GM12878 (cell line): ENCODE measurements around the gene NTM. TPM values are rescaled to one million over a fixed set of nuclear protein-coding genes. Genes with fewer than 3 reads are reported as not detected.

Experiments used
- ATAC-seq: fragments of 200-7000 bp; cut with Tn5 transposase; 3 replicates; pipeline ENCODE4 v1.9.1; 2020; ENCODE audit warnings: mild to moderate bottlenecking, moderate library complexity
- BruUV-seq: library from RNA; stranded (reverse); fragments of 400-500 nt; replicated peaks from 2 replicates; lab custom pipeline; 2021; lab: Mats Ljungman, UMichigan
- CTCF ChIA-PET: fragments of 300-600 bp; sonication (Branson Sonifier 250); formaldehyde crosslinking; extraction: SDS; loops from one replicate; lab custom pipeline; 2021; ENCODE audit warnings: inconsistent platforms; lab: Yijun Ruan, JAX
- POLR2A ChIA-PET: fragments of 350-600 bp; formaldehyde crosslinking; extraction: SDS; loops from one replicate; lab custom pipeline; 2021; ENCODE audit warnings: inconsistent platforms; lab: Charles Lee
- RAD21 ChIA-PET: fragments of 300-600 bp; sonication (Branson Sonifier 250); formaldehyde crosslinking; loops from one replicate; lab custom pipeline; 2023; ENCODE audit warnings: antibody characterized with exemption; ENCODE audit not compliant: unreplicated experiment; lab: Charles Lee
- SMC1A ChIA-PET: fragments of 300-600 bp; sonication (Branson Sonifier 250); formaldehyde crosslinking; loops from one replicate; lab custom pipeline; 2023; ENCODE audit not compliant: unreplicated experiment, uncharacterized antibody; lab: Charles Lee
- DNase-seq: peaks from one replicate; pipeline ENCODE4 v3.0.0-alpha.2; 2011; ENCODE audit warnings: low read depth, low spot score
- FAIRE-seq: peaks from 3 replicates; lab custom pipeline; 2011; peaks lifted over from hg19 to GRCh38; lab: Jason Lieb, UNC
- H2AFZ ChIP-seq: 2 replicates; pipeline ENCODE4 v1.6.0; 2011; ENCODE audit warnings: low read depth, low read length, control low read depth; ENCODE audit not compliant: control insufficient read depth
- H3K27ac ChIP-seq: 2 replicates; pipeline ENCODE4 v1.5.1; 2011; ENCODE audit warnings: control low read depth; ENCODE audit not compliant: control insufficient read depth, insufficient read depth
- H3K27me3 ChIP-seq, 2 experiments: replicated peaks in 1 of 2; 2 replicates each; pipeline versions ENCODE4 v1.6.0 to v1.6.1; 2011; ENCODE audit warnings: low read length in 1 of 2; ENCODE audit not compliant: control insufficient read depth in 2 of 2, insufficient read depth in 2 of 2
- H3K36me3 ChIP-seq, 2 experiments: 2 replicates each; pipeline ENCODE4 v1.5.1; 2011; ENCODE audit warnings: low read length in 1 of 2; ENCODE audit not compliant: control insufficient read depth in 2 of 2, insufficient read depth in 2 of 2
- H3K4me1 ChIP-seq: 2 replicates; pipeline ENCODE4 v1.6.1; 2011; ENCODE audit warnings: mild to moderate bottlenecking, low read length, moderate library complexity, mixed read lengths; ENCODE audit not compliant: control insufficient read depth, insufficient read depth
- H3K4me2 ChIP-seq: 2 replicates; pipeline ENCODE4 v1.6.0; 2011; ENCODE audit warnings: control low read depth; ENCODE audit not compliant: control insufficient read depth, insufficient read depth
- H3K4me3 ChIP-seq: fragments of 200-600 bp; sonication (generic); 2 replicates; pipeline ENCODE4 v1.5.1; 2016
- H3K79me2 ChIP-seq: 2 replicates; pipeline ENCODE4 v1.6.0; 2011; ENCODE audit warnings: low read length; ENCODE audit not compliant: control insufficient read depth, insufficient read depth
- H3K9ac ChIP-seq: 2 replicates; pipeline ENCODE4 v1.8.0; 2011; ENCODE audit warnings: low read length, control low read depth, mixed read lengths; ENCODE audit not compliant: control insufficient read depth, insufficient read depth
- H3K9me3 ChIP-seq: replicated peaks from 3 replicates; pipeline ENCODE4 v1.5.1; 2011; ENCODE audit warnings: mild to moderate bottlenecking, low read length; ENCODE audit not compliant: control insufficient read depth, insufficient read depth
- H4K20me1 ChIP-seq: 2 replicates; pipeline ENCODE4 v1.6.0; 2011; ENCODE audit not compliant: control insufficient read depth, insufficient read depth
- BACH1 ChIP-seq: fragments of 450-650 bp; IDR thresholded peaks from 2 replicates; pipeline ENCODE4 v1.6.1; 2017; ENCODE audit warnings: mild to moderate bottlenecking, borderline replicate concordance
- CBFB ChIP-seq: IDR thresholded peaks from 2 replicates; pipeline ENCODE4 v1.6.1; 2016; ENCODE audit warnings: antibody characterized with exemption, low read depth
- NFYA ChIP-seq: IDR thresholded peaks from 2 replicates; pipeline ENCODE4 v1.6.1; 2011; ENCODE audit warnings: low read depth, mild to moderate bottlenecking, low read length, improper control_type of control experiment, borderline replicate concordance
- PAX5 ChIP-seq: IDR thresholded peaks from 2 replicates; pipeline ENCODE4 v1.6.1; 2011; ENCODE audit warnings: low read depth, low read length, borderline replicate concordance
- SMAD5 ChIP-seq: IDR thresholded peaks from 2 replicates; pipeline ENCODE4 v1.6.1; 2016; ENCODE audit warnings: antibody characterized with exemption, low read depth
- SPI1 ChIP-seq: IDR thresholded peaks from 2 replicates; pipeline ENCODE4 v1.6.1; 2011; ENCODE audit warnings: low read depth, mild to moderate bottlenecking, low read length, moderate library complexity, borderline replicate concordance; ENCODE audit not compliant: insufficient read depth
- TCF12 ChIP-seq: IDR thresholded peaks from 2 replicates; pipeline ENCODE4 v1.6.1; 2011; ENCODE audit warnings: low read depth, mild to moderate bottlenecking, low read length
- TCF3 ChIP-seq: IDR thresholded peaks from 2 replicates; pipeline ENCODE4 v1.6.1; 2012; ENCODE audit warnings: low read depth, mild to moderate bottlenecking, low read length, borderline replicate concordance; ENCODE audit not compliant: insufficient read depth
- WGBS: methylation state at CpG from one replicate; pipeline ENCODE4 v1.1.6; 2016; ENCODE audit warnings: low lambda C conversion rate; ENCODE audit not compliant: insufficient replicate concordance, insufficient coverage; ENCODE audit errors: missing lambda C conversion rate; 5-methylcytosine and 5-hydroxymethylcytosine counted together
- in situ Hi-C: fragments of 300-500 bp; cut with MboI; formaldehyde crosslinking; loops from 9 replicates; pipeline ENCODE4 v1.14.3; 2018; ENCODE audit warnings: mixed read lengths
- intact Hi-C: fragments of 100-400 bp; cut with micrococcal nuclease; formaldehyde crosslinking; loops from one replicate; pipeline ENCODE4 v1.14.2; 2022; ENCODE audit not compliant: unreplicated experiment
- polyA plus RNA-seq, 11 experiments: library from polyadenylated mRNA; depleted of rRNA in 4 of 11; unstranded in 6 of 11; stranded (reverse) in 5 of 11; fragments of >200 nt; fragmentation: Nextera tagmentation in 4 of 11; fragmentation: Illumina TruSeq in 1 of 11; extraction: Ambion mirVana in 4 of 11; extraction: Trizol in 1 of 11; gene quantifications; 1 replicate in 1 of 11; 2 replicates in 10 of 11; pipeline versions ENCODE4 v1.2.1 to v1.2.3, GENCODE V29; 2011 to 2016; ENCODE audit warnings: inconsistent platforms in 2 of 11, missing spikeins in 2 of 11, low read depth in 1 of 11
- total RNA-seq, 4 experiments: library from RNA; depleted of rRNA in 3 of 4; stranded (reverse); fragments of >200 nt in 3 of 4; fragmentation: Illumina TruSeq in 1 of 4; extraction: Trizol in 1 of 4; gene quantifications; 2 replicates each; pipeline versions ENCODE4 v1.2.1 to v1.2.3, GENCODE V29; 2013 to 2021
- TF ChIP-seq, protein P1 (sequence below): IDR thresholded peaks from 2 replicates; pipeline ENCODE4 v1.6.1; 2012; ENCODE audit warnings: mild to moderate bottlenecking, low read depth, low read length
- TF ChIP-seq, protein P2 (sequence below): fragments of 450-650 bp; IDR thresholded peaks from 2 replicates; pipeline ENCODE4 v1.6.1; 2017; ENCODE audit warnings: mild to moderate bottlenecking, low read depth, inconsistent platforms; ENCODE audit not compliant: poor library complexity, severe bottlenecking

NTM gene
- total and polyA plus RNA-seq, 10 of the 15 experiments (the other 5 are each of a cell fraction or from before 2014, with no cell fraction given): not detected

DNA sequence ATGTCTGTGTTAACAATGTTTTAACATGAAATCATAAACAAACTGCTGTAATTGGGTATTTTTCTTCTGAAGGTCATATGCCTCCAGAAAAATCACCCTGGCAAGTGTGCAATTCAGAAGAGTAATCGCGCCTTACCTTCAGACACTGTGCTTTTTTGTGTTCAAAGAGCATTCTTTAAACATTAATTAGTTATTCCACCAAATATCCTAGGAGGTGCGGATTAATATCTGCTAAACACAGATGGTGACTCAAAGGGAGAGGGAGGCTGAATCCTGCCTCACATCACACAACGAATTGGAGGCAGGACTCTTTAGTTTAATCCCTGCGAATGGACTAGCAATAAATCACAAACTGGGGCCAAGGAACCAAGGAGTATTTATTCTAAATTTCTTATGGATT is 213.0 kb downstream of the NTM start:
- no peaks in the 10 kb centered on the region for H4K20me1 ChIP-seq
- H3K4me1 ChIP-seq: no peaks in the 10 kb centered on the region
- H3K4me2 ChIP-seq: no peak overlapping the region
- no peaks in the 10 kb centered on the region for H3K36me3 ChIP-seq
- intact Hi-C loops: no loop called here
- 54% methylated on average over 5 of the region's 5 CpGs for WGBS
- no peak for ATAC-seq
- ChIA-PET POLR2A (no interaction called here), RAD21 (no interaction called here), SMC1A (no interaction called here), CTCF (interaction anchor here (1.0 to 4.2 kb wide), 2 partner anchors 88 to 92 kb away, joined by 3 to 23 read pairs; no protein-coding TSS in a partner anchor)
- H3K4me3 ChIP-seq: no peak overlapping the region
- BruUV-seq: no TSS peak
- no peaks in the 10 kb centered on the region for H3K9me3 ChIP-seq
- in situ Hi-C loops: loop anchor here (5.0 kb wide), 1 partner anchor 84 kb away; no protein-coding TSS in a partner anchor
- H3K27ac ChIP-seq: no peak overlapping the region
- no peak for DNase-seq
- H3K79me2 ChIP-seq: no peaks in the 10 kb centered on the region
- no peak overlapping the region for H2AFZ ChIP-seq
- FAIRE-seq: no peak
- TF ChIP-seq SMAD5: no peak
- H3K27me3 ChIP-seq: peaks cover 4 to 7% of the 10 kb centered on the region in 2 experiments; a peak in 3 of 4 replicates
- no peak overlapping the region for H3K9ac ChIP-seq

DNA sequence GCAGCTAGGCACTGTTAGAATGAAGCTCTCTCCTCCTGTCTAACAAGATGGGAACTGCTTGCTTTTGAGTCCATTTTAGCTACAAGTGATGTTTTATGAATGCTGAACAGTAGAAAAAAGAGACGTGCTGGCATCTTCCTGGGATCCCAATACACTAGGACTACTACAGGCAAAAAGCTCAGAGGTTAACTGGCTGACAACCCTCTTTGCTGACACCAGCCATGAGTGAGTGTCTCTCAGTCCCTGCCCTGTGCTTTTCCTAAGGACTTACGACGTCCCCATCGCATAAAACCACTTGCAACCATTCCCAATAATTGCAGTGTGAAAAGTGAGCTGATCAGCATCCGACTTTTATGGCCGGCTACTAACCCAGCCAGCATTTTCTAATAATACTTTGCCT is 213.5 kb downstream of the NTM start:
- H3K79me2 ChIP-seq: no peaks in the 10 kb centered on the region
- ATAC-seq (no peak), DNase-seq (no peak), FAIRE-seq (no peak)
- in situ Hi-C loops (loop anchor here (5.0 kb wide), 1 partner anchor 83 kb away; no protein-coding TSS in a partner anchor), intact Hi-C loops (no loop called here)
- SMC1A ChIA-PET: no interaction called here
- no peaks in the 10 kb centered on the region for H3K36me3 ChIP-seq
- CTCF ChIA-PET: interaction anchor here (1.0 to 4.2 kb wide), 2 partner anchors 88 to 91 kb away, joined by 3 to 23 read pairs; no protein-coding TSS in a partner anchor
- H2AFZ ChIP-seq: no peak overlapping the region
- RAD21 ChIA-PET: no interaction called here
- no peak overlapping the region for H3K27ac ChIP-seq
- H3K9ac ChIP-seq: no peak overlapping the region
- peaks cover 4% of the 10 kb centered on the region in 2 experiments; a peak in 3 of 4 replicates for H3K27me3 ChIP-seq
- H3K4me3 ChIP-seq: no peak overlapping the region
- WGBS: 24% methylated on average over 6 of the region's 6 CpGs
- no peak overlapping the region for H3K4me2 ChIP-seq
- POLR2A ChIA-PET: no interaction called here
- H3K9me3 ChIP-seq: no peaks in the 10 kb centered on the region
- BruUV-seq: no TSS peak
- H3K4me1 ChIP-seq: no peaks in the 10 kb centered on the region
- no peaks in the 10 kb centered on the region for H4K20me1 ChIP-seq
- TF ChIP-seq CBFB (no peak), NFYA (no peak), BACH1 (no peak), TCF12 (no peak), PAX5 (no peak), TCF3 (no peak), SPI1 (no peak)
- TF ChIP-seq, protein P1, sequence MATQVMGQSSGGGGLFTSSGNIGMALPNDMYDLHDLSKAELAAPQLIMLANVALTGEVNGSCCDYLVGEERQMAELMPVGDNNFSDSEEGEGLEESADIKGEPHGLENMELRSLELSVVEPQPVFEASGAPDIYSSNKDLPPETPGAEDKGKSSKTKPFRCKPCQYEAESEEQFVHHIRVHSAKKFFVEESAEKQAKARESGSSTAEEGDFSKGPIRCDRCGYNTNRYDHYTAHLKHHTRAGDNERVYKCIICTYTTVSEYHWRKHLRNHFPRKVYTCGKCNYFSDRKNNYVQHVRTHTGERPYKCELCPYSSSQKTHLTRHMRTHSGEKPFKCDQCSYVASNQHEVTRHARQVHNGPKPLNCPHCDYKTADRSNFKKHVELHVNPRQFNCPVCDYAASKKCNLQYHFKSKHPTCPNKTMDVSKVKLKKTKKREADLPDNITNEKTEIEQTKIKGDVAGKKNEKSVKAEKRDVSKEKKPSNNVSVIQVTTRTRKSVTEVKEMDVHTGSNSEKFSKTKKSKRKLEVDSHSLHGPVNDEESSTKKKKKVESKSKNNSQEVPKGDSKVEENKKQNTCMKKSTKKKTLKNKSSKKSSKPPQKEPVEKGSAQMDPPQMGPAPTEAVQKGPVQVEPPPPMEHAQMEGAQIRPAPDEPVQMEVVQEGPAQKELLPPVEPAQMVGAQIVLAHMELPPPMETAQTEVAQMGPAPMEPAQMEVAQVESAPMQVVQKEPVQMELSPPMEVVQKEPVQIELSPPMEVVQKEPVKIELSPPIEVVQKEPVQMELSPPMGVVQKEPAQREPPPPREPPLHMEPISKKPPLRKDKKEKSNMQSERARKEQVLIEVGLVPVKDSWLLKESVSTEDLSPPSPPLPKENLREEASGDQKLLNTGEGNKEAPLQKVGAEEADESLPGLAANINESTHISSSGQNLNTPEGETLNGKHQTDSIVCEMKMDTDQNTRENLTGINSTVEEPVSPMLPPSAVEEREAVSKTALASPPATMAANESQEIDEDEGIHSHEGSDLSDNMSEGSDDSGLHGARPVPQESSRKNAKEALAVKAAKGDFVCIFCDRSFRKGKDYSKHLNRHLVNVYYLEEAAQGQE: no peak
- TF ChIP-seq, protein P2, sequence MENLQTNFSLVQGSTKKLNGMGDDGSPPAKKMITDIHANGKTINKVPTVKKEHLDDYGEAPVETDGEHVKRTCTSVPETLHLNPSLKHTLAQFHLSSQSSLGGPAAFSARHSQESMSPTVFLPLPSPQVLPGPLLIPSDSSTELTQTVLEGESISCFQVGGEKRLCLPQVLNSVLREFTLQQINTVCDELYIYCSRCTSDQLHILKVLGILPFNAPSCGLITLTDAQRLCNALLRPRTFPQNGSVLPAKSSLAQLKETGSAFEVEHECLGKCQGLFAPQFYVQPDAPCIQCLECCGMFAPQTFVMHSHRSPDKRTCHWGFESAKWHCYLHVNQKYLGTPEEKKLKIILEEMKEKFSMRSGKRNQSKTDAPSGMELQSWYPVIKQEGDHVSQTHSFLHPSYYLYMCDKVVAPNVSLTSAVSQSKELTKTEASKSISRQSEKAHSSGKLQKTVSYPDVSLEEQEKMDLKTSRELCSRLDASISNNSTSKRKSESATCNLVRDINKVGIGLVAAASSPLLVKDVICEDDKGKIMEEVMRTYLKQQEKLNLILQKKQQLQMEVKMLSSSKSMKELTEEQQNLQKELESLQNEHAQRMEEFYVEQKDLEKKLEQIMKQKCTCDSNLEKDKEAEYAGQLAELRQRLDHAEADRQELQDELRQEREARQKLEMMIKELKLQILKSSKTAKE: no peak
